SKM-1 (cell line): ENCODE measurements around the gene MT4.

Source experiments
- DNase-seq: peaks from one replicate; lab custom pipeline; 2025; ENCODE audit not compliant: unreplicated experiment; lab: John Stamatoyannopoulos, UW

MT4 gene

DNA sequence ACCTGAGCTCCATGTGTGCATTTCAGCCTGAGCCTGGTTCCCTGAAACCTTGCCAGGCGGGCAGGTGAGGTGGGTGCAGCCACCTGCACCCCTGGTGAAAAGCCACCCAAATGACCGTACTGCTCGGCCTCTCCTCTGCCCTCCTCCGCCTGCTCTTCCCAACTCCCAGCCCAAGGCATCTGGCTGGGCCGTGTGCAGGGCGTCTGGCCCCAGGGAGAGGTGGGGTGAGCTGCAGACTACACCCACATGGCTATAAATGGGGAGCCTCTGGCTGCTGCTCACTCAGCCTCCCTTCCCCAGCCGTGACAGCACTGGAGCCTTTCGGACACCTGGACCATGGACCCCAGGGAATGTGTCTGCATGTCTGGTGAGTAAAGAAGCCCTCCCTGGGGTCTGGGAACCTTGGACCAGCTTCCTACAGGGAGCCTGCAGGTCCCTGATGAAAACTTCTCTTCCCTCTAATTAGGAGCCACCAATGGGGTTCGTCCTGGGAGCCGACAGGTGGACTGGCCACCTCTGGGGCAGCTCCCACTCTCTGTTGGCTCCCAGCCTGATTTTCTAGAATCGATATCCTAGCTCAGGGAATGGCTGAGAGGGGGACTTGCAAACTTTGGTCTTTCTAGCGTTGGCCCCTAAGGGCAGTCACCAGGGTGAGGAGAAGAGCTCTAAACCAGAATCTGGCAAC is at the start of gene MT4:
TSS of gene MT4 (plus strand) at position 281 of the 685 bp plus-strand sequence. CDS start at position 337, 56 bp downstream.
- DNase-seq = no peak

DNA sequence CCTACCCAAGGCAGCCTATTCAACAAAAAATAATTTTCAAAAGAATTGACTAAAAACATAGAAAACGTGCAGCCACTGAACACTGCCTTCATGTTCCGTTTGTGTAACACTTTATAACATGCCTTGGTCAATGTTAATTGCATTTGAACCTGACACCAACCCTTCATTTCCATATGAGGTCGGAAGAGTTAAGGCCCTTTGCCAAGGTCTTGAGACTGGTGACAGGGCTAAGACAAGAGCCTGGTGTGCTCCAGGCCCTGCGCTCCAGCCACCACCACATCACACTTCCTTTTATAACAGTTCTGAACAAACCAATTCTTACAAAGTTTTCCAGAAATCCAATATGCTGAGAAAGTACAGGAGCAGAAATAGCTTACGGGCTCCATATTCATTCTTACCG is 49.2 kb upstream of the MT4 start:
- DNase-seq = no peak

DNA sequence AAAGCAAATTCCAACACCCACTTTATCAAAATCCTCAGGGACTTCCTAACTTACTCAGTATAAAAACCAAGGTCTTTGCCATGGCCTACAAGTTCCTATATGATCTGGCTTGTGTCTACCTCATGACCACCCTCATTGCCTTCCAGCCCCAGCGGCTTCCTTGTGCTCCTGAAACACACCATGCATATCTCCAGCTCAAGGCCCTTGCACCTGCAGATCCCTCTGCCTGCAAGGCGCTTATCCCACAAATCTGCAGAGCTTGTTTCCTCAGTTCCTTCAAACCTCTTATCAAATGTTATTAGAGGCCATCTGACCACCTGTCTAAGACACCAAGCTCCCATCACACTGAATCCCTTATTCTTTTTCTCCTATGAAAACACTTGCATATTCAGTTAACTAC is 47.7 kb upstream of the MT4 start:
- DNase-seq = no peak

DNA sequence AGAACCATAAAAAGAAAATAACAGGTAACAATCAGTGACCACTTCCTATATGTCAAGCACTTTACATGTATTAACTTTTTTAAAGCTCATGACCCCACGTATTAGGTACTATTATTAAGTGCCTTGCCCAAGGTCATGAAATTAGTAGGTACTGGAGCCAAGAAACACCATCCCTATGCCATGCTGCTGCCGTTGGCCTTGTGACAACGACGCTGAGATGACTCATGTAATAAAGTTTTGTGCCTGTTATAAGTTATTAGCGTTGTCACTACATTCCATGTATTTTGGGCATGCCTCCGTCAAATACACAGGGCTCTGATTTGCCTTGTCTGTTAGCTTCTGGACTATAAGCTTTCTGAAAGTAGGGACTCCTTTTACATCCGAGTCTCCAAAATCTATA is 46.4 kb upstream of the MT4 start:
- no peak for DNase-seq

DNA sequence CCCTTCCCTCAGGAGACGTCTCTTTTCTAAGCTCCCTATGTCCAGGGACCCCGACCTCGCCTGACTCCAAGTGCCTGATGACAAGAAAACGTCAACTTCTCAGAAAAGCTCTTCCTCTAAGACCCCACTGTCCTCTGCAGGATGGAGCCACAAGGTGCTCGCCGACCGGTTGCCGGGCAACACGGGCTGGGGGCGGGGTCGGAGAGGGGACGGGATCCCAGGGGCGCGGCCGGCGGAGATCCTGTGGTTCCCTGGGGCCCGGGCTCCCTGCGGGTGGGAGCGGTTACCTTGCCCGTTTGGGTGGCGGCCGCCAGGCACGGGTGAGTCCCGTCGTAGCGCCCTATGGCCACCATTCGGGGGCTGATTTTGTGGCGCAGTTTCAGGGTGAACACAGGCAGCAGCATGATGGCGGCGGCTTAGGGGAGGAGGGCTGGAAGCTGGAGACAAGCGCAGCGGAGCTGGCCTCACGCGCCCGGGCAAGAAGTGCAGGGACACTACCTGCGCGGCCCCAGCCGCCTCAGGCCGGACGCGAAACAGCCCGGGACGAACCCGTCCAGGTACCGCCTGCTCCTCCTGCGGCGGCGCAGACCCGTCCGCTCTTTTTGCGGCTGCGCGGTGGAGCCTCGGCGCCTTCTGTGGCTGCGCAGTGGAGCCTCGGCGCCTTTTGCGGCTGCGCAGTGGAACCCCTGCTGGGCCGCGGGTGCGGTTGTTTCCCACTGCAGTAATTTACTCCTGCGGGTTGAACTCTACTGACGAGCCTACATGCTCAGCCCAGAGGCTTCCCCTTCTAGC is 45.2 kb upstream of the MT4 start, which contains the start of gene BBS2:
TSS of gene BBS2 (minus strand) at position 566 of the 792 bp plus-strand sequence. CDS start at position 404, 162 bp downstream.
- DNase-seq = peak; percentile 77

DNA sequence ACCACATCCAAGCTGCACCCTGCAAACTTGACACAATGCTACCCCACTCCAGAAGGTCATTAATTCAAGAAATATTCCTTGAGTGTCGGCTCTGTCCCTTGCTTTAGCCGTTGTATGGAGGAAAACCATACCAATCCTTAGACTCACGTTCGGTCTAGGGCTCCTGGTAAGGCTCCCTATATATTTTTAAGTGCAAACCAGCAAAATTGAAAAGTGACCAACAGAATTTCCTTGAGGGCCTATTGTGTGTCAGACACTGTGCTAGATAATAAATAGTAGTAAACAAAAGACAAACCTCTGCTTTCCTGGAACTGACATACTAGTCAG is 44.7 kb upstream of the MT4 start:
- no peak for DNase-seq

DNA sequence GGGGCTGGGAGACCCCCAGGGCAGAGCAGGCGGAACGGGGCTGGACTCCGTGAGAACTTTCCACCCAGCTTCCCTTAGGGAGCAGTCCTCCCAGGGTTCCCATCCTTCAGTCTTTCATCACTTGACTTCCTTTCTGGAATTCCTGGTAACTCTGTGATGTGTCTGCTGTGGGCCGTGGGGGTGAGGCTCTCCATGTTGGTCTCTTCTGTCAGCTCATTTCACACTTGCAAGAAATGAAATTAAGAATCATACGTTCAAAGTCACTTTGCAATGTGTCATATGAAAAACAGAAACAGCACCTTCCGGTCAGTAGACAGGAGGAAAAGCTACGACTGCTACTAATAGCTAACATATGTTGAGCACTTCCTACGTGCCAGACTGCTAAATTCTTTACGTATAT is 39.6 kb upstream of the MT4 start:
- no peak for DNase-seq

DNA sequence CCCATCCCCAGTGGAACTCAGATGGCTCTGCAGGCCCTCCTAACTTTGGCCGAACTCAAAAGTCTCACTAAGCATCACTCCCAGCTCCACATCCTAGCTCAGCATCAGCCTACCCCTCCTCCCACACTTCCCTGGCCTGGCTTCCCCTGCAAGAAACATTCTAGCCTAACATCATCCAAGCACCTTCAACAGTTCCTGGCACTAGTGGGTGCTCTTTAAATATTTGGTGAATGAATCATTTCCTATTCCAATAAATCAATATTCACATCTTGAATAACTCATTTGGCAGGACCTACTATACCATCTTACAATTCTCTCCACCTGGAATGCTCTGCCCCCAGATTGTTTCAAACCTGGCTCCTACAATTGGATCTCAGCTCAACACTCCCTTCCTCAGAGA is 34.0 kb upstream of the MT4 start:
- no peak for DNase-seq

DNA sequence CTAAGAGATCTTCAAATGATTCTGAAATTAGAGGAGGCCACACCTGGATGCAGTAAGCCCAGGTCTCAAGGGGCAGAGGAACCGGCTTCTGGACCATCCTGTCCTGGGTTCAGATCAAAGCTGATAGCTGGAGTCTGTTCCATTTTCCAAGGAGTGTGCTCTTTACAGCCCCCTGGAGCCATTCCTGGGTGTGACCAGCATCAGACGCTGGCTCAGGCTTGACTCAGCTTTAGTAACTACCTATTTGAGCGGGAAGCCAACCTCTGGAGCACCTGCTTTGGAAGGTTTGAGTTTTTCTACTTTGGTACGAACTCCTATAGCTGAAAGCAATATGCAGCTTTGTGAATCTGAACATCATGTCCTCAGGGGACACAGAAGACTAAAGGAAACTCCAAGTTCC is 32.2 kb upstream of the MT4 start:
- no peak for DNase-seq

DNA sequence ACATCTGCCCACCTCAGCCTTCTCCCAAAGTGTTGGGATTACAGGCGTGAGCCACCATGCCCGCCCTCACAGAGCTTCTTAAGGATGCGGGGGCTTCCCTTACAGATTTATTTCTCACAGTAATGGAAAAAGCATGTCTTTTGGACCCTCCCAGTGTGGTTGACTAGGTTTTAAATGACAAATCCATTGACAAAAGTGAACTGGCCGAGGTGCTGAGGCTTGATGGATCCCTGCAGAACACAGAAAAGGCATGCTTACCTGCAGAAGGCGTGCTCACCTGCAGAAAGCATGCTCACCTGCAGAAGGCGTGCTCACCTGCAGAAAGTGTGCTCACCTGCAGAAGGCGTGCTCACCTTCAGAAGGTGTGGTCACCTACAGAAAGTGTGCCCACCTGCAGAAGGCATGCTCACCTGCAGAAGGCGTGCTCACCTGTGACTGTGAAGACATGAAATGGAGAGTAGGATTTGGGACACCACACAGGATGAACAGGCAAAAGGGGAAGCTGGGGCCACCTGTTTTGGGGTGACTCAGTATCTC is 30.0 kb upstream of the MT4 start:
- no peak for DNase-seq

DNA sequence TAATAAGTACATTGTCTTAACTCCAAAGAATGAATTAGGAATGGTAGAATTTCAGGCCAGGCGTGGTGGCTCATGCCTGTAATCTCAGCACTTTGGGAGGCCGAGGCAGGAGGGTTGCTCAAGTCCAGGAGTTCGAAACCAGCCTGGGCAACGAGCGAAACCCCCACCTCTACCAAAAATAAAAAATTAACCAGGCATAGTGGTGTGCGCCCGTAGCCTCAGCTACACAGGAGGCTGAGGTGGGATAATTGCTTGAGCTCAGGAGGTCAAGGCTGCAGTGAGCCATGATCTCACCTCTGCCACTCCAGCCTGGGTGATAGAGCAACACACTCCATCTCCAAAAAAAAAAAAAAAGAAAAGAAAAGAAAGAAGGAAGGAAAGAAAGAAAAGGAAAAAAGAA is 26.5 kb upstream of the MT4 start:
- DNase-seq = no peak

DNA sequence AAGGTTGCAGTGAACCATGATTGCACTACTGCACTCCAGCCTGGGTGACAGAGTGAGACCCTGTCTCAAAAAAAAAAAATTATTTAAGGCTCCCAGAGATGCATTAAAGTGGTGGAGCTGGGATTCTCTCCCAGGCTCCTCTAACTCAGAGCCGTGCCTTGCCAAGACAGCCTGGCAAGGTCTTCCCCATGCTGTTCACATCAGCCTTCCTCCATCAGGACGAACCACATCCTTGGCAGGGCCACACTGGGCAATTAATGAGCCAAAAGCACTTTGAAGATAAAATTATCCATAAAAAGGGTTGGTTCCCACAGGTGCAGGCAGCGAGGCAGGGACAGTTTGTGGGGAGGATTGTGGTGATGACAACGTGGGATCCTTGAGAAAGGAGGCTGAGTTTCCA is 25.2 kb upstream of the MT4 start:
- no peak for DNase-seq

DNA sequence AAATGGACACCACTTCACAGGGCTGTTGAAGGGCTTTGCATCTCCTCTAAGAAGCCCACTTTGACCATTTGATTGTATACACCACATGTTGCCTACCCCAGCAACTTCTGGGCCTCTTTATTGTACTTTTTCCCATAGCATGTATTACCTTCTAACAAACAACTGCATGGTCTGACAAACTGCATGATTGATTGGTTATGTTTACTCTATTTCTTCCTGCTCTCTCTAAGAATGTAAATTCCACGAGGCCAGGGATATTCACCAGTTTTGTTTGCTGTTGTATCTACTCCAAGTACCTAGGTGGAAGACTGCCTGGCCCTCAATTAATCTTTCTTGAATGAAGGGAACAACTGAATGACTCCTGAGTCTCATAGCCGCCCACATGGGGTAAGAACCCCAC is 22.8 kb upstream of the MT4 start:
- no peak for DNase-seq

DNA sequence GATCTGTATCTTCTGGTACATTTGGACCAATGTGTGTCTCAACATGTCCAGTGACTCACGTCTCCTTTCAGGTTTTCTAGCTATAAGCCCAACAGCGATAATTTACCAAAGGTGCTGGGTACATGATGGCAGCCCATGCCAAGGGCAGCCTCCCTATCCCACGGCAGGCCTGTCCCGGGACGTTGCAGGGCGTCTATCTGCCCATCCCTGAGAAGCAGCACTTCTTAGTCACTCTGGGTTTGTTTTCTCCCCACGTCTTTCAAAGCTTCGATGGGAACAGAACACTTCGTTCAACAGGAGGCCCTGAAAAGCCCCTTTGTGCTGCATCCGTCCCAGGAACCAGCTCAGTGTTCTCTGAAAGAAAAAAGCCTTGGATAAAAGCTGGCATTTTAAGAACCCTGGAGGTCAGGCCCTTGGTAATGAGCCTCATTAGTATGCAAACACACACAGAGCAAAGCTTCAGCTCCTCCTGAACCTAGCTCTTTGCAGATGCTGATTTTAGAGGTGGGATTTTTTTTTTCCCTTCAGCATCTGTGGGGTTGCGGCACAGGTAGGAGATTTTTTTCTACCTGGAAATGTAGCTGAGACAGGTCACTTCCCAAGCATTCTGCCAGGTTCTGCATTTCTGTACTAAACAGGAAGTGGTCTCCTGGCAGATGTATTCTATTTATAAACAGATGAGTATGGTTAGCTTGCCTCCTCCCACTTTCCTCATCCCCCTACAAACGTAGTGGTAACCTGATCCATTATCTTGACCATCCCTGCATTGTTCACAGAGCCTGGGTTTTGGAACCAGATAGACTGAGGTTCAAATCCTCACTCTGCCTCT is 17.5 kb upstream of the MT4 start:
- no peak for DNase-seq

DNA sequence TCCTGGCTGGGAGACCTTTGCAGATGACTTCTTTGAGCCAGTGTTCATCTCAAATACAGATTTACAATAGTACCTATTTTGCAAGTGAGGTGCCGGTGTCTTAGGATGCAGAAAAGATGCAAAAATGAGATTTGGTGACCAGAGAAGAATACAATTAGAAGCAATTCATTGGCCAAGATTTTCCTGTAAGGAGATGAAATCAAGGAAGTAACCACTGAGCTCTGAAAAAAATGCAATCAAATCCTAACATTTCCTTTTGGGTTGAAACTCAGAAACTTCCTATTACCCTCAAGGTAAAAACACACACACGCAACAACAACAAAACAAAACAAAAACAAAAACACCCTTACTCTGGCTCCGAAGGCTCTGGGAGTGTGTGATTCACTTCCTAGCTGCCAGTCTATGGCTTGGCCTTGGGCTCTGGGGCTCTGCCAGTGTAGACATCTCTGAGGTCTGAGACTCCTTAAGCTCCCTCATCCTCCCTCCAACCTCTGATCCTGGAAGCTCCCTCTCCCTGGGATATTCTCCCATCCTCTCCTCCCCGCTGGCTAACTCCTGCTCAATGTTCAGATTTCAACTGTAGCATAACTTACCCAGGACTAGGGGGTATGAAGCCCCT is 16.8 kb upstream of the MT4 start:
- DNase-seq = no peak

DNA sequence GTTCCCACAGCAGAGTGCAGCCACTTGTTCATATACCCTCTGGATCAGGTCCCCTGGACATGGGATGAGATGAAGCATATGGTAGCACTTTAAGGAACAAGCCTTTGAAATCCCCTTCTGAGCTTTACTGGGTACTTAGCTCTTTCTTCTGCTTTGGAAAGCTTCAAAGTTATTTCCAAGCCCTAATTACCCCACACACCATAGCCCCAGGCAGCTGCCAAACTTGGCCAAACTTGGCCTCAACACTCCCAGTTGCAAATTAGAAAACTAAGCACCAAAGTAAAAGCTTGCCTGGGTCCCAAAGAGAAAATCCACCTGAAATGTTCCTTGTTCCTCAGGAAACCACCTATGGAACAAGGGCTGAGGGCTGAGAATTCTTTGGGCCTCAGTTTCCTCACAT is 15.7 kb upstream of the MT4 start:
- no peak for DNase-seq

DNA sequence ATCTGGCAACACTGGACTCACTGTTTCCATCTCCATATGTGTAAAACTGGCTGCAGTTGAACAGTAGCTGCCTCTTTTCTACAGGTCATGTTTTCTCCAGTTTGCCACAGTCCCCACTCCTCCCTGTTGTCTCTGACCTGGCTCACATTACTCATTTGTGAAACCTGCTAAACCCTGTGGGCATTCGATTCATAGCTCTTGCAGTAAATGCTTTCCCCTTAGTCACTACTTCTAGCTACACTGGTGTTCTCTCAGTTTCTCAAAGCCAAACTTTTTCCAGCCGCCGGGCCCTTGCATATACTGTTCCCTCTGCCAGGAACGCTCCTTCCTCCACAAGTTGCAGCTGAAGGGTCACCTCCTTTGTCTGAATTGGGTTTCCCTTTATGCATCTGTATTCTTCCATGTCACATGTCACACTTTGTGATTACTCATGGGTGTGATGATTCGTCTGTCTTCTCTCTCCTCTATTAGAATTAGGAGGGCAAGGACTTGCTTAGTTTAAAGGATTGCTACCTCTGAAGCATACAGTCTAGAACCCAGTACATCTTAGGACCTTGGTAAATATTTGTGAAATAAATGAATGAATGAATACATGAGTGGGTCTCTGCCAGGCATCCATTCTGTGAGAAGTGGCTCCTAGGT is 15.0 kb upstream of the MT4 start:
- DNase-seq = no peak

DNA sequence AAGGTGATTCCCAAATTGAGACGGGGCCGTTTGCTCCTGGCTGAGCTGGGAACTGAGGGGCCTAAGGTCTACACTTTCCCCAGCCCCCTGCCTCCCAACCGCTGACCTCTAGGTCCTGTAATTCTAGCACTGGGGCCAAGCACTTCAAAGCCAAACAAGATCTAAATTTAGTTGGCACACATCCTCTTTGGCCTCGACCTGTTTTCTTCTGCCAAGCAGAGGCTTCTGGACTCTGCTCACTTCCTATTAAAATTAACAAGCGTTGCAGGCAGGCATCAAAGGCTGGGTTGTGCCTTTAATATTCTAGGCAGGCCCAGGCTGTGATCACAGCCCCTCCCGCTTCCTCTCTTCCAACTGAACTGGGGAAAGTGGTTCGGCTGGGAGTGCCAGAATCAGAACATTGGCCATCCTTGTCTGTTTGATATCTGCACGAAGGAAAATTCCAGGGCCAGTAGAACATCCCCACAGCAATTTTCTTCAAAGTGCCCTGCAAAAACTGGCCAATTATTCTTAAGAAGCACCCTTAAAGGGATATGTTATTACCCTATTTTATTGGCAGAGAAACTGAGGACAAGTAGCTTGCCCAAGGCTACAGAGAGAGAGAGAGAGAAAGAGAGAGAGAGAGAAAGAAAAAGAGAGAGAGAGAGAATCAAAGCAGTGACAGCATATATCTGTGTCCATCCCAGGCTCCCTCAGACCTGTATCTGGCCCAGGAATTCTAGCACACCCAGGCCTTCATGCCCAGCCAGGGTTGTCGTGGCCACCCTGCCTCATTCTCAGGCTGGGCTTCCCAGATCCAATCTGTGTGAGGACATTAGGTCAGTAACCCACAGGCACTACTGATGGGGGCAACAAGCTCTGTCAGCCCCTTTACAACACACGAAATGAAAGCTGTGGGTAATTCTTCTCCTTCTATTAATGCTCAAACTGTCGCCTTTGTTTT is 12.8 kb upstream of the MT4 start:
- no peak for DNase-seq

DNA sequence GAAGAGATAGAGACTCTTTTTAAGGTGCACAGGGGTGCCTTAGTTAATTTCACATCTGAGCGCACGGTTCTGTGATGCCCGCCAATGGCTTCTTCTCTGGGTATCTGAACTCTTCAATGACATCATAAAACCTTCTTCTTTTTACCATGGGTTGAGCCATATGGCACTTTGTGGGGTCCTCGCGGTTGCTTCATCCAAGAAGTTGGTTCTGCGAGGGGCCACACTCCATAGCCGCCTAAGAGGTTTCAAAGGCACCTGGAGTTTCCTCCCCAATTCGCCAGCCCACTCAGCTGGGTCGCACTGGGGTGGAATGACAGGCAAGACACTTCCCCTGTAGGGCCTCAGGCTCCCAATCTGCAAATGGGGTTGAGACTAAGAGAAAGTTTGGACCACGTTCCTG is 10.4 kb upstream of the MT4 start:
- no peak for DNase-seq
